ENCODE measurements around the gene LSAMP.

- TF ChIP-seq MAX (CRISPR knock-in tag; IDR thresholded peaks at IDR 0.05), result no peak
- TF ChIP-seq CTCF (IDR thresholded peaks at IDR 0.05), result no peak
- no peak for TF ChIP-seq TEAD4 (CRISPR knock-in tag; IDR thresholded peaks at IDR 0.05)
Observed at GRCh38 chr3:116432795-116433194, 12.5 kb downstream of the LSAMP start.
